PC-9 (cell line): ENCODE results near the gene BLM. TPM values are rescaled to one million over a fixed set of nuclear protein-coding genes. Genes with fewer than 3 reads are reported as not detected.

Source experiments
- BruUV-seq: library from RNA; stranded (reverse); fragments of 400-500 nt; replicated peaks from 2 replicates; lab custom pipeline; 2021; lab: Mats Ljungman, UMichigan
- CTCF ChIA-PET: fragments of 300-600 bp; sonication (Branson Sonifier 250); formaldehyde crosslinking; loops from one replicate; lab custom pipeline; 2022; ENCODE audit warnings: antibody characterized with exemption; lab: Charles Lee
- POLR2A ChIA-PET: fragments of 300-600 bp; sonication (Branson Sonifier 250); formaldehyde crosslinking; loops from one replicate; lab custom pipeline; 2022; ENCODE audit warnings: antibody characterized with exemption; ENCODE audit not compliant: unreplicated experiment; lab: Charles Lee
- DNase-seq, 2 experiments: peaks; one replicate each; pipeline versions ENCODE4 v3.0.0 to v3.0.0-alpha.2; 2015 to 2022; ENCODE audit warnings: mixed read lengths in 1 of 2
- H2AFZ ChIP-seq: fragments of 200-600 bp; sonication (generic); 2 replicates; pipeline ENCODE4 v1.8.1; 2017; ENCODE audit warnings: antibody characterized with exemption
- H3F3A ChIP-seq: fragments of 200-600 bp; sonication (generic); 2 replicates; pipeline ENCODE4 v1.8.1; 2017; ENCODE audit warnings: antibody characterized with exemption, mild to moderate bottlenecking, low read depth; ENCODE audit not compliant: insufficient read depth
- H3K27ac ChIP-seq: fragments of 200-600 bp; sonication (generic); 2 replicates; pipeline ENCODE4 v1.6.1; 2016; ENCODE audit warnings: mixed run types
- H3K27me3 ChIP-seq: fragments of 200-600 bp; sonication (generic); 2 replicates; pipeline ENCODE4 v1.6.1; 2016; ENCODE audit warnings: low read depth, mixed run types; ENCODE audit not compliant: insufficient read depth
- H3K36me3 ChIP-seq: fragments of 200-600 bp; sonication (generic); 2 replicates; pipeline ENCODE4 v1.6.1; 2016; ENCODE audit warnings: low read depth, mixed run types
- H3K4me1 ChIP-seq: fragments of 200-600 bp; sonication (generic); replicated peaks from 2 replicates; pipeline ENCODE4 v1.6.1; 2016; ENCODE audit warnings: mixed run types; ENCODE audit not compliant: insufficient read depth
- H3K4me2 ChIP-seq: fragments of 200-600 bp; sonication (generic); 2 replicates; pipeline ENCODE4 v1.6.1; 2017; ENCODE audit warnings: mixed run types
- H3K4me3 ChIP-seq: fragments of 200-600 bp; sonication (generic); 2 replicates; pipeline ENCODE4 v1.6.1; 2016; ENCODE audit warnings: mixed run types
- H3K79me2 ChIP-seq: fragments of 200-600 bp; sonication (generic); 2 replicates; pipeline ENCODE4 v1.6.1; 2017; ENCODE audit warnings: low read depth, mixed run types
- H3K9me2 ChIP-seq: fragments of 200-600 bp; sonication (generic); 2 replicates; pipeline ENCODE4 v1.8.1; 2017; ENCODE audit warnings: mild to moderate bottlenecking; ENCODE audit not compliant: insufficient read depth
- H3K9me3 ChIP-seq: fragments of 200-600 bp; sonication (generic); 2 replicates; pipeline ENCODE4 v1.8.1; 2016; ENCODE audit warnings: low read depth; ENCODE audit not compliant: insufficient read depth
- H4K20me1 ChIP-seq: fragments of 200-600 bp; sonication (generic); 2 replicates; pipeline ENCODE4 v1.8.1; 2017; ENCODE audit not compliant: insufficient read depth
- CTCF ChIP-seq: fragments of 200-600 bp; sonication (generic); conservative IDR thresholded peaks from 2 replicates; pipeline ENCODE4 v1.6.1; 2017; ENCODE audit warnings: mixed run types, antibody characterized with exemption, mild to moderate bottlenecking, moderate library complexity
- EZH2 ChIP-seq: fragments of 200-600 bp; sonication (generic); IDR thresholded peaks from 2 replicates; pipeline ENCODE4 v1.8.0; 2017; ENCODE audit warnings: antibody characterized with exemption, low read depth
- intact Hi-C: fragments of 100-400 bp; cut with micrococcal nuclease; formaldehyde crosslinking; loops from one replicate; pipeline ENCODE4 v1.10.0; 2022; ENCODE audit not compliant: unreplicated experiment
- total RNA-seq: library from RNA; stranded (reverse); gene quantifications from 2 replicates; pipeline ENCODE4 v1.2.3, GENCODE V29; 2021

Gene BLM
- total RNA-seq, 1 experiment from 2014 or later, result 19.1 TPM

GRCh38 chr15:90790561-90790960, 73.4 kb downstream of the BLM start:
- H3K4me2 ChIP-seq, result no peak overlapping the region
- intact Hi-C loops, result no loop called here
- H3K9me3 ChIP-seq, result no peaks in the 10 kb centered on the region
- CTCF ChIA-PET, result no interaction called here
- no peaks in the 10 kb centered on the region for H4K20me1 ChIP-seq
- DNase-seq, result no peak
- H3K79me2 ChIP-seq, result no peaks in the 10 kb centered on the region
- H3K27ac ChIP-seq, result no peak overlapping the region
- H3K4me1 ChIP-seq, result no peaks in the 10 kb centered on the region
- H3K9me2 ChIP-seq, result no peaks in the 10 kb centered on the region
- no peak for TF ChIP-seq CTCF
- TF ChIP-seq EZH2, result no peak
- H3K4me3 ChIP-seq, result no peak overlapping the region
- POLR2A ChIA-PET, result no interaction called here
- H3F3A ChIP-seq, result peaks cover 6% of the 10 kb centered on the region; the same call in 1 of the 2 replicates
- H2AFZ ChIP-seq, result no peak overlapping the region
- H3K27me3 ChIP-seq, result no peaks in the 10 kb centered on the region
- 0 out of 2 replicates have a peak, but pooled peaks cover 4% of the 10 kb centered on the region for H3K36me3 ChIP-seq
- BruUV-seq, result no TSS peak

DNA sequence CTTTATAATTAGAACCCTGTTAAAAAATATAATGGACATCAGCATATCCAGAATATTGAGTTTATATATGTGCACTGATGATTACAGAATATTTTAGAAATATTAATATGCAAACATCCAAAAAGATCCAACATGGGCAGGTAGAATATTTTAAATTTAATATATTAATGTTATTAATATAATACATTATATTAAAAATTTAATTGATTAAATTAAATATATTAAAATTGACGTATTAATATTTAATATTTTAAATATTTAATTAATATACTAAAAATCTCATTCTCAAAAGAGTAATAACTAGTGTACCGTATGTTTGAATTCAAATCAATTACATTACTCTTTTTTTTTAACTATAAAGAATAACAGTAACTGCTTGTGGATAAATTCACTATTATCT, 77.4 kb downstream of the BLM start:
- Histone ChIP-seq H3K4me1 (no peaks in the 10 kb centered on the region), H3K36me3 (0 out of 2 replicates have a peak, but pooled peaks cover 4% of the 10 kb centered on the region), H3K4me2 (no peak overlapping the region), H3K27ac (no peak overlapping the region), H3K9me2 (no peaks in the 10 kb centered on the region), H3K79me2 (no peaks in the 10 kb centered on the region), H3F3A (no peaks in the 10 kb centered on the region), H3K27me3 (no peaks in the 10 kb centered on the region), H4K20me1 (no peaks in the 10 kb centered on the region), H3K4me3 (no peak overlapping the region), H3K9me3 (no peaks in the 10 kb centered on the region), H2AFZ (no peak overlapping the region)
- intact Hi-C loops, result no loop called here
- POLR2A ChIA-PET, result interaction anchor here (0.7 kb wide), 1 partner anchor 593 kb away, joined by 4 read pairs; the partner anchor contains the start of gene SEMA4B
- CTCF ChIA-PET, result interaction anchor here (0.6 kb wide), 1 partner anchor 1162 kb away, joined by 4 read pairs; no protein-coding TSS in a partner anchor
- no TSS peak for BruUV-seq
- TF ChIP-seq CTCF, result no peak
- no peak for TF ChIP-seq EZH2
- DNase-seq, result no peak

DNA sequence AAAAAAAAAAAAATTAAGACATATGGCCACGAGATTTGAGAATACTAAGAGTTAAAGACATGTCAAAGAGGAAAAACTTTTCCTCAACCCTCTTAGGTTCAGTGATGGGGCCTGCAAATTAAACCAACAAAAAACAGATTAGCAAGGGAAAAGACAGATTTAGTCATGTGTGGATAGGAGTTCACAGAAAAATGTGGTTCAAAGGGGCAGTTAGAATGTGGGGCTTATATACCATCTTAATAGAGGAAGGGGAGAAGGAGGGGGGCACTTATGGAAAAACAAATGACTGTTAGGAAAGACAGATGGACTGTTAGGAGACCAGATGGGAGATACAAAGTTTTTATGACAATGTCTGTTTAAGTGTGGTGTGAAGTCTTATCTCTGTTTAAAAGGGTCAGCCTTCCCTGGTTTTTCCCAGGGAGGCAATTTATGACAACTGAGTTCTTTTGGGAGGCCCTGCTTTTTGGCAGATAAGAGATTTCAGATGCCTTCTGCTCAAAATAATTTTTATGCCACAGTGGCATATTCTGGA, 82.6 kb downstream of the BLM start:
- Histone ChIP-seq H3K27me3 (no peaks in the 10 kb centered on the region), H3K79me2 (no peaks in the 10 kb centered on the region), H3K4me1 (no peaks in the 10 kb centered on the region), H3K9me3 (no peaks in the 10 kb centered on the region), H3K36me3 (0 out of 2 replicates have a peak, but pooled peaks cover 11% of the 10 kb centered on the region), H3F3A (no peaks in the 10 kb centered on the region), H3K9me2 (no peaks in the 10 kb centered on the region), H3K4me2 (no peak overlapping the region), H2AFZ (no peak overlapping the region), H4K20me1 (no peaks in the 10 kb centered on the region), H3K4me3 (no peak overlapping the region), H3K27ac (no peak overlapping the region)
- no TSS peak for BruUV-seq
- TF ChIP-seq EZH2 (no peak), CTCF (no peak)
- ChIA-PET CTCF (no interaction called here), POLR2A (no interaction called here)
- intact Hi-C loops, result no loop called here
- no peak for DNase-seq
